Activated T-helper 9 cell treated with anti-CD3 and anti-CD28 coated beads, Interleukin-2, amount 50 U/mL, for 16 hours (primary cell): ENCODE data around the gene HIVEP2.

Source experiments
- DNase-seq: peaks from one replicate; pipeline ENCODE4 v3.0.0-alpha.2; 2020; ENCODE audit warnings: low read depth

Gene HIVEP2

DNA sequence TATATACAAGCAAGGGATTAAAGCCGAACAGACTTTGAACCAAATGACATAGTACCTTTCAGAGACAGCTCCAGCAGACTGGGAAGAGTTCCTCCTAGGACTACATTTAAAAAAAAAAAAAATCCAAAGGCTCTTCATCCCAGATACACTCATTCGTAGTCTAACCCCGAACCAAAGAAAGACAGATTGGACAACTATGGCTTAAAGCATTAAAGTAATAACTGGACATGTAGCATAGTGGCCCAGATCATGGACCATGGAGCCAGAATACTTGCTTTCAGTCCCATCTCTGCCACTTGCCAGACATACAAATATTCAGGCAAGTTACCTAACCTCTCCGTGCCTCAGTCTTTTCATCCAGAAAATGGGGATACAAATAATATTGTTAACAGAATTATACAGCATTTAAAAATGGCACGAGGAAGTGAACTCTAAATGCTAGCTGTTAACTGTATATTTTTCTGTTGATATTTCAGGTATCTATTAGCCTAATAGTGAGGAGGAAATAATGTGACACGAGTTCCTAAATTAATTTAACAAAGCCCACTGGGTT lies 123.7 kb downstream of the HIVEP2 start:
- DNase-seq: no peak

DNA sequence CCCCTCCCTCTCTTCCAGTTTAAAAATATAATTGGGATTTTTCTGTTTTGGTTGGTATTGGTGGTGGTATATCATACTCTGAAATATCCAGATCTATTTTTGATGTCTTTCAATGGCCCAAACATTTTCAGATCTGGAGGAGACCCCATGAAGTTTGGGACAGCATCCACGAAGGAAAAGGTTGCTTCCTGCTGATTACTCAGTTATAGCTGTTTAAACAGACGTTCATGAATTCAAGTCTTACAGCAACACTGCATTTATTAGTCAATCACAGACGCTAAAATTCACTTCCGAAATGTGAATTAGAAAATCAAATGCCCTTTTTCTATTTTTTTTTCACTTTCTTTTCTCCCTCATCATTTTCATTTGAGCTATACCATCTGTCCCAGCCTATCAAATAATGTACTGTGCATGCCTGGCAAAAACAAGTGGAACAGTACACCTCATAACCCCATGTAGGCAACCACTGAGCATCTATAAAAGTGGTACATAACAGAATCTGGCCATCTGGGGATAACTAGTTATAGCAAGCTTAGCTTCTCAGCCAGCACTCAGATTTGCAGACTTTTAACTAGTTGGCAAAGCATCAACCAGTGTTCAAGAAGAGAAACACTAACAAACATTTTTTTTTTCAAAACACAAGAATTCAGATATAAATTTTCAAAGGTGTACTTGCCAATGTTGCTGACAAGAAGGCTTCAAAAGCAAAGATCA lies 124.5 kb downstream of the HIVEP2 start:
- DNase-seq: no peak

GRCh38 chr6:142819603-142820337 lies 125.2 kb downstream of the HIVEP2 start:
- DNase-seq: peak; percentile 28

GRCh38 chr6:142816486-142816885 lies 128.5 kb downstream of the HIVEP2 start:
- DNase-seq: no peak

- no peak for DNase-seq
Observed at GRCh38 chr6:142816031-142816430, 128.9 kb downstream of the HIVEP2 start.

- no peak for DNase-seq
Observed at GRCh38 chr6:142811923-142812322, 133.1 kb downstream of the HIVEP2 start.

DNA sequence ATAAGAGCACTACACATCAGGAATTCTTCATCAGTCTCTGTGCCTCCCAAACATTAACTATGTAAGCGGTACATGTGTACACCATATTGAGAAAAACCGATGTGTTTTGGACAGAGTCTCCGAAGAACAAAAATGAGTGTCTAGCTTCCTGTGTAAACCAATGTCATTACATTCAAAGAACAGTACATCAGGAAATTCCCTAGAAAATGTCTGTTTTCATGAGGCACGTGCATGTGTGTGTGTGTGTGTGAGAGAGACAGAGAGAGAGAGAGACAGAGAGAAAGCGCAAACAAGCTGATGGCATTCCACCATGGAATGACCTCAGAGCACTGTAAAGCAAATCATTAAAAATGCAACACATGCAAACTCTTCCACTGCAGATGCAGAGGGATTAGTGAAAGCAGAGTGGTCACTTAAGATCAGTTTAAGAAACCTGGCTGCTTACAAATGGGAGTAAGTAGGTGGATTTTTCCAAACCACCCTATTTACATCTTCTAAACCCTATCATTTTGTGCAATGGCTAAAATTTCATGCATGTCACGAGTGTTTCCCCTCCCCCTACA lies 133.9 kb downstream of the HIVEP2 start:
- no peak for DNase-seq

GRCh38 chr6:142809947-142810346 lies 135.0 kb downstream of the HIVEP2 start:
- no peak for DNase-seq

DNA sequence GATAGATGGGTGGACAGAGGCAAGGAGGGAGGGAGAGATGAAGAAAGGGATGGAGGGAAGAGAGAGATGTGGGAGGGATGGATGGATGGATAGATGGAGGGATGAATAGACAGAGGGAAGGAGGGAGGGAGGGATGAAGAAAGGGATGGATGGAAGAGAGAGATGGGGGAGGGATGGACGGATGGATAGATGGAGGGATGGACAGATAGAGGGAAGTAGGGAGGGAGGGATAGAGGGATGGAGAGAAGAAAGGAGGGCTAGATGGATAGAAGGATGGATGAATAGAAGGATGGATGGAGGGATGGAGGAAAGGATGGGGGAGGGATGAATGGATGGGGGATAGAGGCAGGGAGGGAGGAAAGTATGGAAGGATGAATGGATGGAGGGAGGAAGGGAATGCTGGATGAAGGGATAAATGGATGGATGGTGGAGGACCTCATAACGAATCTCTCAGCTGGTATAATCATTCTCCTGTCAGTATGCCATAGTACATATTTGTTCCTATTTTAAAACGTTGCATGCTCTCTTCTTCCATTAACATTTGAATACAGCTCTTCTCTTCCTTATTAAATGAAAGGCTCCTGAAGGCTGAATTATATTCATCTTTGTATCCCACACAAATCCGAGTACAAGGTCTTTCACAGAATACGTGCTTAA lies 136.4 kb downstream of the HIVEP2 start:
- DNase-seq: no peak

DNA sequence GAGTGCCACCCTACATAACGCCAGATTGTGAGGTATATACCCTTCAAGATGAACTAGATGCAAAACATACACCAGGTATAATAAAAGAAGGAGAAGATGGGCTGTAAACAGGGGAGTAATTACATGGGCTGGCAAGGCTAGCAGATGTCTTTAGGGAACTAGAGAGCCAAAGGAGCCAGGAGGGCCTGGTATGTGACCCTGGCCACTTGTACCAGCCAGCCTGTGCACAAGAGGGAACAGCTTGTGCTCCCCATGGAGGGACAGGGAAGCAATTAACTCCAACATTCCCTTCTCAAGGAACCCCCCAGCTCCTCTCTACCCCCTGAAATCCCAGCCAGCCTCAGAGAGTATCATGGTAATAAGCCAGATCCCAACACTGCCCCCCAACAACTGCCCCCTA lies 139.9 kb downstream of the HIVEP2 start:
- DNase-seq: no peak

DNA sequence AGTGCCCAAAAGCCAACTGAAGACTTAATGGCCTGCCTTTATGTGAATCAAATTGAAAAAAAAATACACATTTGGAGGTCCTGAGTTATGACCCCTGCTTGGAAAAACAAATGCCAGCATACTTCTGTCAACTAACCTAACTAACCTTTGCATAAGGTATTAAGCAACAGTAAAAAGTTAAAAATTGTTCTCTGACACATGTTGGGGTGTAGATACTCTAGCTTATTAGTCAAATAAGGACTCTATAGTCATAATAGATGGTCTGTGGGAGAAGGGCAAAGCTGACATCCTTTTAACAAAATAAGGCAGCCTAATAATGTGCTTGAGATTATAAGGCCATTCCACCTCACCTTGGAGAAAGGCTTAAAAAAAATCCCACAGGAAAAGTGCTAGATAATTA lies 140.5 kb downstream of the HIVEP2 start:
- DNase-seq: no peak

GRCh38 chr6:142803495-142804058 lies 141.4 kb downstream of the HIVEP2 start:
- DNase-seq: no peak

DNA sequence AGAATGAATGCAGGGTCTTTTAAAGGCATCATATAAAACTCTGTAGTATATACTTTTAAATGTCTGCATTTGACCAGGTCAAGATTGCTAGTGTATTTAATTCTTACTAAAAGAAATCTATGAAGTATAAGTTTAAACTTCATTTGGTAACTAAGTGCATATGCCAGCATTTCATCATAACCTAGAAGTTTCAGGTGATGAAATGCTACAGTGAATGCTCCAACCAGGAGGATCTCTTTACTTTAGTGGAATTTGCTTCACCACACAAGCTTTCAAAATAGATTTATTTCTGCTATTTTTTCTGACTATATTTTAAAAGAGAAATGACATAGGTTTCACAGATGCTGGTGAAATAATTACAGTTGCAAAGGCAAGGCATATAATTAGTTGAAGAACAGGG lies 141.9 kb downstream of the HIVEP2 start:
- DNase-seq: no peak

GRCh38 chr6:142802124-142802523 lies 142.9 kb downstream of the HIVEP2 start:
- DNase-seq: peak; percentile 17

DNA sequence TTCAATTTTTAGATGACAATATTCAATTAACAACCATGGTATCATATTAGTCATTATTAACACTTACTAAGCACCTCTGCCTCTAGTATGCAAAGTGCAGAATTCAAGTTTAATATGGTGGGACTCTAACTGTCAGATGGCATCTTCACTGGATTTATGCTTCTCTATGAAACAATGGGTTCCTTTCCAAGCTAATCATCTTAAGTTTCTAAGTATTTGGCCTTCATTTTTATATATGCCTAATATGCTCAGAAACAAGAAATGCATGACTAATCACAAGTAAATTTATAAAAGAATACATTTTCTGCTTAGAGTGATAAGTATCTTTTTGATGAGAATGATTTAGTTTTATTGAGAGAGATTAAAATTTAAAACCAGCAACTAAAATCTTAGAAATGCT lies 144.7 kb downstream of the HIVEP2 start:
- DNase-seq: no peak

- no peak for DNase-seq
Observed at GRCh38 chr6:142799639-142800038, 145.3 kb downstream of the HIVEP2 start.

- no peak for DNase-seq
Observed at GRCh38 chr6:142797159-142797558, 147.8 kb downstream of the HIVEP2 start.

DNA sequence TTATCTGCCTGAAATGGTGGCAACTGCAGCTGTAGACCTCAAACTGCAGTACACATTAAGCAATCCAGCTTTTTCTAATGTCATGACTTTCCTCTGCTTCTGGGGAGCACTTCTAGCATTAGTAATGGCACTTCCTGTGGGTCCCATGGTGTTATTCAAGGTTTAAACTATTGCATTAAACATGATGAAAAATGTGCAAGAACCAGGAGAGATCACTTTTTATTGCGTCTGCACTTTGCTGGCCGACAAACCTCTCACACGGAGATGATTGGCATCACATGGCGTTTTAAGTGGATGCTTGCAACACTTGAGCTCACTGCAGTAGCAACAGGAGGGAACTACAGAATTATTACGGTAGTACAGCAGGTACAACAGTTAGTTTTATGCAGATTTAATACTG lies 148.4 kb downstream of the HIVEP2 start:
- no peak for DNase-seq

DNA sequence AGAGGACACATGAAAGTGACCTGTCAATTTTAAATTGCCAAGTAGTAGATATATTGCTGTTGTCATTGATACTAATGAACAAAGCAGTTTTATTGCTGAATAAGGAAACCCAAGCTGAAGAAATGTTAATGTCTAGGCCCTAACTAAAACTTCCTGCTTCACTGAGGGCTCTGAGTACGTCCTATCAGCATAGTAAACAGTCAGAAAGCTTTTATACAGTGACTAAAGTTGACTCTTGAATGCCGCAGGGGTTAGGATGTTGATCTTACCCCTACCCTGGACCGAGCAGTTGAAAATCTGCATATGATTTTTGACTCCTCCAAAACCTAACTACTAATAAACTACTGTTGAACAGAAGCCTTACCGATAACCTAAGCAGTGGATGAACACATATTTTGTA lies 149.0 kb downstream of the HIVEP2 start:
- no peak for DNase-seq

- no peak for DNase-seq
Observed at GRCh38 chr6:142794424-142794823, 150.6 kb downstream of the HIVEP2 start.

DNA sequence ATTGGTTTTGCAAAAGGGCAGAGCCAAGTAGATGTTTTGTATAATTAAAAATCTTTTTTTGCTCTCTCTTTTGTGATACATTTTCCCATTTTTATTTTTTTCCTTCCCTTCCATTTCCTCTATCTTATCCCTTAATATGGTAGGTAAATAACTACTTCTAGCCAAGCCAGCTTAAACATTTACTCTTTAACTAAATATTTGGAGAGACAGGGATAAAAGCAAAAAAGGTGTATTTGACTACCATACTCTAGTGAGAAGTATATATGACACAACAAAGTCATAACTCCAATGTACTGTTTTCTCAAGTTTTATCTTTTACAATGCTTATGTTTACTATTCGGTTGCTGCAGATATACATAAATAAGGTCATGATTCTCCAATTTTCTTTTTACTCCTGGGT lies 154.7 kb downstream of the HIVEP2 start:
- DNase-seq: no peak

GRCh38 chr6:142787422-142787821 lies 157.6 kb downstream of the HIVEP2 start:
- no peak for DNase-seq
